ENCODE data around the gene PRR30.
"Not testable (repeated sequence)": the region's sequence is repeated elsewhere in the genome, so short reads cannot be mapped to it uniquely, and the experiment has no call there.

Gene PRR30

GRCh38 chr2:27139310-27139709 is at the start of gene PRR30:
TSS of gene PRR30 (minus strand) at chr2:27139410. CDS start at chr2:27138329, 1,081 bp downstream.
- DNase-seq: no peak

- no peak for DNase-seq
These were observed 47.6 kb upstream of the PRR30 start for GRCh38 chr2:27186613-27187345.

DNA sequence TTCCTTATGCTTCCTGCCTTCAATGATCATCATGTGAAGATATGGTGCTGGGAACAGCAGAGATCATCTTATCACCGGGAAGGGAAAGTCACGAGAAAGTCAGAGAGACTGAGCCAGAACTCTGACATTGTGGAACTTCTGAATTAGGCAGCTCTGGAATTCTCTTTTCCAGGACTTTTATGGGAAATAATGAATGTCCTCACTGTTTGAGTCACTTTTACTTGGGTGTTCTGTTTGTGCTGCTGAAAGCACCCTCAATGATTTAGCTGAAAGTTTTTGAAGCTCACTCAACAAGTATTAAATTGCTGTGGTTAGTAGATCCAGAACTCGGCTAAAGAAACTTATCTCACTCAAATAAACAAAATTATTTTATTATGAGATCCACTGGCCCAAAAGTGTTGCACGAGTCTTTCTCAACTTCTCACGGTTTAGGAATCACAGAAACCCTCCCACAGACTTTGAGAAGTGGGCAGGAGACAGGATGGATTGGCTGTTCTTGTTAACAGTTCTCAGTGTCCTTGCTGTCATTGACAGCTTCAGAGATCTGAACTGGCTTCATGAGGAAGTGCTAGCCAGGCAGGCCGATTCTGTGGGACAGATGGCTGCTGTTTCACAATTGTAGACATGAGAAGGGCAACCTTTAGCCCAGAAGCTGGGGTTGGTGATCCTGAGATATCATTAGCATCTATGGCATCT is 46.3 kb upstream of the PRR30 start:
- DNase-seq: no peak

DNA sequence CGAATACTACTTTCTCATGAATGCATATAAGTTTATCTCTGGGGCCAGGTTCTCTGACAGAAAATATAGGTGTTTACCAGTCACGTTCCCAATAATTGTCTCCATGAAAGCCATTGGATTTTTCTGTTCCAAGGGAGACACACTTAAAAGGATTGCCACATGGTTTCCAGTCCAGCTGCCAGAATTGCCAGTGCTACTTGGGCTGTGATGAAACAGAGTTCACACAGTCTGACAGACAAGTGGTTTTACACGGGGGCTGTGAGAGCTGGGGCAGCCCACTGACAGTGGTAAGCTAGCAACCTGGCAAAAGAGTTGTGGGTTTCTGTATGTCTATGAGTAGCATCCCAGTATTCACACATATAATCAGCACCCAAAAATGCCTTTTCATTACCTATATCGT is 44.9 kb upstream of the PRR30 start:
- DNase-seq: no peak

DNA sequence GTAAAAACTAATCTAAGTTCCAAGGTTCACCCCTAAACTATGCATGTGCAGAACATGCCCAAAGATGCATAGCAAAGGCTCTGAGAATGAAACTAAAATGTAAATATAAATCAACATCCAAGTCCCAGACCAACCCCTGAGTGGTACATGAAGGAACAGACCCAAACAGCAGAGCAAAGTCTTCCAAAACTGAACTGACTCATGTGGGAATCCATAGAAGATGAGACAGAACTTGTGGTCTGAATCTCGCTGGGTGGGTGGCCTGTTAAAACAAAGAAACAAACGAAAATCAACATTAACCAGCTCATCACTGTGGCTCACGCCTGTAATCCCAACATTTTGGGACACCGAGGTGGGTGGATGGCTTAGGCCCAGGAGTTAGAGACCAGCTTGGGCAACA is 43.1 kb upstream of the PRR30 start:
- no peak for DNase-seq

DNA sequence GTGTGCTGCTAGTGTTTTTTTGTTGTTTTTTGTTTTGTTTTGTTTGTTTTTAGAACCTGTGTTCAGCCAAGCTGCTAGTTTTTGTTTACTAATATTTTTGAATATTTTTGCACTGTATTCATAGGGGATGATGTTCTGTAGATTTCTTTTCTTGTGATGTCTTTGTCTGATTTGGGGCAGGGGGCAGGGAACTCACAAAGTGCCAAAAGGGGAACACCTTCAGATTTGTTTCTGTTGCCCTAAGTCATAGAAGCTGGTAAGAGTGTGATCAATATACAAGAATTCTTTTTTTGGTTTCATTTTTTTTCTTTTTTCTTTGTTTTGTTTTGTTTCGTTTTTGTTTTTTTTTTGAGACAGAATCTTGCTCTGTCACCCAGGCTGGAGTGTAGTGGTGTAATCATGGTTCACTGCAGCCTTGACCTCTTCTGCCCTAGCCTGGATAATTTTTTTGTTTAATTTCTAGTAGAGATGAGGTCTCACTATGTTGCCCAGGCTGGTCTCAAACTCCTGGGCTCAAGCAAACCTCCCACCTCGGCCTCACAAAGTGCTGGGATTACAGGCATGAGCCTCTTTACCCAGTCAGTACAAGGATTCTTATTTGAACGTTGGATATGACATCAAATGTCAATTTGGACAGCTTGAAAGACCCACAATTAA is 40.3 kb upstream of the PRR30 start:
- DNase-seq: no peak

DNA sequence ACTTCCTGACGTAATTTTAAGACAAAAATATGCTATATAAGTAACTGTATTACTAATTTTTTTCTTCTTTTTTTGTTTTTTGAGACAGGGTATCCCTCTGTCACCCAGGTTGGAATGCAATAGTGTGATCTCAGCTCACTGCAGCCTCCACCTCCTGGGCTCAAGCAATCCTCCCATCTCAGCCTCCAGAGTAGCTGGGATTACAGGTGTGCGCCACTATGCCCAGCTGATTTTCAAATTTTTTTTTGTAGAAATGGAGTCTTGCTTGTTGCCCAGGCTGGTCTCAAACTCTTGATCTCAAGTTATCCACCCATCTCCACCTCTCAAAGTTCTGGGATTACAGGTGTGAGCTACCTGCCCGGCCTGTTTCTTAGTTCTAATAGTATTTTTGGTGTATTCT is 39.3 kb upstream of the PRR30 start:
- no peak for DNase-seq

GRCh38 chr2:27177441-27178351 is 38.5 kb upstream of the PRR30 start:
- no peak for DNase-seq

DNA sequence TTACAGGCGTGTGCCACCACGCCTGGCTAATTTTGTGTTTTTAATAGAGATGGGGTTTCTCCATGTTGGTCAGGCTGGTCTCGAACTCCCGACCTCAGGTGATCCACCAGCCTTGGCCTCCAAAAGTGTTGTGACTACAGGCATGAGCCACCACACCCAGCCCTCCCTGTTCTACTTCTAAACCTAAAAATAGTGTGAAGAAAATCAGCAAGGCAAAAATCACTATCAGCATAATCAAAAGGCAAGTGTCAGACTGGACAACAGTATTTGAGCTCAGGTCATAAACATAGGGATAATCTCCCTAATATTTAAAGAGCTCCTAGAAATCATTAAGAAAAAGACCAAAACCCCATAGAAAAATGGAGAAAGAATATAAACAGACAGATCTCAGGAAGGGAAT is 36.6 kb upstream of the PRR30 start:
- DNase-seq: not testable (repeated sequence)

DNA sequence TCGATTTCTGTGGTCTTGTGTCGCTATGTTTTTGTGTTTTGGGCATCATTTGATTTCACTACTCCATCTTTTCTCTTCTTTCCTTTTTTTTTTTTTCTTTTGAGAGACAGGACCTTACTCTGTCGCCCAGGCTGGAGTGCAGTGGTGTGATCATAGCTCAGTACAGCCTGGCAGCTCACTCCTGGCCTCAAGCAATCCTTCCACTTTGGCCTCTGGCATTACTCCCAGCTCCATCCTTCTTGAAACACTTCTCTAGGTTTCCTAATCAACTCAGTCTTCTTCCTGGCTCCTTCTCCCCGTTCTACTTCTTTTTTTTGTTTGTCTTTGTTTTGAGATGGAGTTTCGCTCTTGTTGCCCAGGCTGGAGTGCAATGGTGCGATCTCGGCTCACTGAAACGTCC is 36.1 kb upstream of the PRR30 start:
- no peak for DNase-seq

GRCh38 chr2:27174638-27175037 is 35.4 kb upstream of the PRR30 start:
- no peak for DNase-seq

- DNase-seq: no peak
These were observed 32.2 kb upstream of the PRR30 start for GRCh38 chr2:27171351-27171848.

GRCh38 chr2:27170581-27171337 is 31.5 kb upstream of the PRR30 start:
- DNase-seq: no peak

DNA sequence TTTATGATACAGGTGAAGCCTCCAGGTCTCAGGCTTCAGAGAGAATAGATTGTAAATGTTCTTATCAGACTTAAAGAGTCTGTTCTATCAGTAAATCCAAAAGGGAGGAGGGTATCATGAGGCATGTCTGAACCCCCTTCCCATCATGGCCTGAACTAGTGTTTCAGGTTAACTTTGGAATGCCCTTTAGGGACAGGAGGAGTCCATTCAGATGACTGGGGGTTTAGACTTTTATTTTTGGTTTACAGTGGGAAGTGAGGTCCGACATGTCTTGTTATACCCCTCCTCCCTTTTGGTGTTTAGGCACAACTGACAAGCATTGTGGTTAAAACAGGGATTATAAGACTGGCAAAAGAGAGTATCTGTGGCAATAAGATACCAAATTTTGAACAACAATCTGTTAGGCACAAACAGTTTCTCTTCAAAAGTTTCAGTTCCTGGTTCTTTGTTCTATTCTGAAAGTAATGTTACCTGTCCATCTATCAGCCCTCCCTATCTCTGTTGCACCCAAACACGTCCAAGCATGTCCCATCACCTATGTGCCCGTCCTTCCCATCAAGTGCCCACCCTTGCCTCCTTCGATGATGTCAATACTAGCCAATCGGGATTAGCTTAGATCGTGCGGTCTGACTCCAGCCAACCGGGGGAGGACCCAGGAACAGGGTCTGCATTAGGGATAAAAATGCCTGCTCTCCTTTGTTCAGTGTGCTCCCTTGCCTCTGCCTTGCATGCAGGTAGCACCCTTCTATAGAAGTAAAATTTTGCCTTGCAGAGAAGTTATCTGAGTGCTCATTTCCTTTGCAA is 26.0 kb upstream of the PRR30 start:
- no peak for DNase-seq

DNA sequence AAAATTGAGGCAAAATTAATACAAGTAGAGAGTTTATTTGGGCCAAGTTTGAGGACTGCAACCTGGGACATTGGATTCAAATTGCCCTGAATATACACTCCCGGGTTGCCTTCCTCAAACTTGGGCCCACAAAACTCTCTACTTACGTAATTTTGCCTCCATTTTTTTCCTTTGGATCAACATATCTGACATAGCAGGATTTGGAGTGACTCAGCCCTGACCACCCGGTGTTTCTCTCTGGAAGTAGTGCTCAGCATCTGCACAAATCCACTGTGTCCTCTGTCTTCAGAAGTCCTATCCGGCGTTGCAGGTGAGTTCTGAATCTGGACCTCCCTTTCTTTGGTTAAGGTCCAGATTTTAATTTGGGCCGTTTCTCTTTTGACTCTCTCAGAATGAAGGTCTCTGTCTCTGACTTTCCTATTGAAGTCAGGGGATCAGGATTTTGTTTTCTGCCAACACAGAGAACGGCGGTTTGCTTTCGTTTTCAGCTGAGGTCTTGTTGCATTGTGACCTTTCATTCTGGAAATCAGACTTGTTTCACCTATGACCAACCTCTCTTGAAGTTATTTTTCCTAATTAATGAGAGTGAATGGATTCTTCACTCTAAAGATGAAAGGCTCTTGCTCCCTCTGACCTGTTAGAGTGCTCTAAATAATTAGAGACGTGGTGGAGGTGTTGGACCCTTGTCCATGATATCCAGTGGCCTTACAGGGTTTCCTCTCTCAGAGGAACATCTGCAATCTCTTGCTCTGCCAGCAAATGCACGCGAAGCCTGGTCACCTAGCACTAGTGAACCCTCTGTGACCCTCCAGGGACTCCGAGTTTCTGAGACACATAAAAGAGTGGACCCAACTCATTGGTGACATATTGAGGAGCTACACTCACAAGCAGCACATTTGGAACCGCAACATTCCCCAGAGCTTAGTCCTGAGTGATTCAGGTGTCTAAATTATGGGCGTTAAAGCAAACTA is 23.2 kb upstream of the PRR30 start:
- DNase-seq: no peak

- DNase-seq: no peak
These were observed 21.0 kb upstream of the PRR30 start for GRCh38 chr2:27160191-27160590.

GRCh38 chr2:27159271-27159670 is 20.1 kb upstream of the PRR30 start:
- no peak for DNase-seq

GRCh38 chr2:27158468-27158867 is 19.3 kb upstream of the PRR30 start:
- no peak for DNase-seq

- no peak for DNase-seq
These were observed 15.9 kb upstream of the PRR30 start for GRCh38 chr2:27155069-27155520.

DNA sequence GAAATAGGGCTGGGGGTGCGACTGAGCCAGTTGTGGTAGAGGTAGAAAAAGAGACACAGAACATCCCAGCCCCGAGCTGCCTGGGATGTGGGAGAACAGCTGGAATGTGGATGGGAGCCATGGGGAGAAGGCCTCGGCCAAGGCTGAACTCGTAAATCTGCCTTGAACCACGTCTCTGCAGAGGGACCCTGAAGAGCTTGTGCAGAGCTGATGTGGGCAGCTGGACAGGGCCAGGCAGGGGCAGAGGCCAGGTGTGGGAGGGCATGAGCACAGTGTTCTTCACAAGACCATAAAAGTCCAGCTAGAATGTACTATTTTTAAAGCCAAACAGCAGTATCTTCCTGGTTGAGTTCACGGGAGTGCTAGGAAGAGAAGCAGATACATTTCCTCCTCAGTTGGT is 15.3 kb upstream of the PRR30 start:
- no peak for DNase-seq

Measured in CD4-positive, alpha-beta T cell treated with Interleukin-17A for 4 hours (primary cell).